Astrocyte (in vitro differentiated cells and primary cell): ENCODE results near the gene BMP8A.

Source experiments
- EZH2 ChIP-seq: IDR thresholded peaks from 2 replicates; pipeline ENCODE4 v1.6.1; 2012; ENCODE audit warnings: mild to moderate bottlenecking, low read length, inconsistent platforms; ENCODE audit not compliant: insufficient read depth
- TF ChIP-seq, protein P1 (sequence below): IDR thresholded peaks from 2 replicates; pipeline ENCODE4 v1.5.1; 2011; ENCODE audit warnings: low read depth, mild to moderate bottlenecking, inconsistent platforms, low read length, moderate library complexity; ENCODE audit not compliant: insufficient read depth

DNA sequence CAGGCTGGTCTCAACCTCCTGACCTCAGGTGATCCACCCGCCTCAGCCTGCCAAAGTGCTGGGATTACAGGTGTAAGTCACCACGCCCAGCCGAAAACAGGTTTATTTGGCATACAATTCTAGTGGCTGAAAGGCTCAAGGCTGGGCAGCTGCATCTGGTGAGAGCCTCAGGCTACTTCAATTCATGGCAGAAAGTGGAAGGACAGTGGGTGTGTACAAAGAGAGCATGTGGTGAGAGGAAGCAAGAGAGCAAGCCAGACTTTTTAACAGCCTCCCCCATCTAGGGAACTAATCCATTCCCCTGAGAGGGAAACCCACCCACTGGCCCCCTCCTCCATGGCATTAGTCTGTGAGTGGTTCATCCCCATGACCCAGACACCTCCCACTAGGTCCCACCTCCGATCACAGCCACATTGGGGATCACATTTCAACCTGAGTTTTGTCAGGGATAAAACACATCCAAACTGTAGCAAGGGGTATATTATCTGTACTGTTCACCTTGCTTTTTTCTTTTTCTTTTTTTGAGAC lies 9.5 kb downstream of the BMP8A start:
- TF ChIP-seq, protein P1, sequence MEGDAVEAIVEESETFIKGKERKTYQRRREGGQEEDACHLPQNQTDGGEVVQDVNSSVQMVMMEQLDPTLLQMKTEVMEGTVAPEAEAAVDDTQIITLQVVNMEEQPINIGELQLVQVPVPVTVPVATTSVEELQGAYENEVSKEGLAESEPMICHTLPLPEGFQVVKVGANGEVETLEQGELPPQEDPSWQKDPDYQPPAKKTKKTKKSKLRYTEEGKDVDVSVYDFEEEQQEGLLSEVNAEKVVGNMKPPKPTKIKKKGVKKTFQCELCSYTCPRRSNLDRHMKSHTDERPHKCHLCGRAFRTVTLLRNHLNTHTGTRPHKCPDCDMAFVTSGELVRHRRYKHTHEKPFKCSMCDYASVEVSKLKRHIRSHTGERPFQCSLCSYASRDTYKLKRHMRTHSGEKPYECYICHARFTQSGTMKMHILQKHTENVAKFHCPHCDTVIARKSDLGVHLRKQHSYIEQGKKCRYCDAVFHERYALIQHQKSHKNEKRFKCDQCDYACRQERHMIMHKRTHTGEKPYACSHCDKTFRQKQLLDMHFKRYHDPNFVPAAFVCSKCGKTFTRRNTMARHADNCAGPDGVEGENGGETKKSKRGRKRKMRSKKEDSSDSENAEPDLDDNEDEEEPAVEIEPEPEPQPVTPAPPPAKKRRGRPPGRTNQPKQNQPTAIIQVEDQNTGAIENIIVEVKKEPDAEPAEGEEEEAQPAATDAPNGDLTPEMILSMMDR = no peak
- no peak for TF ChIP-seq EZH2
